NCI-H2196 treated with DMSO at 0.1 percent for 48 hours (cell line): ENCODE measurements around the gene PIK3AP1.

Source experiments
- DNase-seq: peaks from one replicate; lab custom pipeline; 2025; ENCODE audit not compliant: unreplicated experiment; lab: John Stamatoyannopoulos, UW

Gene PIK3AP1

DNA sequence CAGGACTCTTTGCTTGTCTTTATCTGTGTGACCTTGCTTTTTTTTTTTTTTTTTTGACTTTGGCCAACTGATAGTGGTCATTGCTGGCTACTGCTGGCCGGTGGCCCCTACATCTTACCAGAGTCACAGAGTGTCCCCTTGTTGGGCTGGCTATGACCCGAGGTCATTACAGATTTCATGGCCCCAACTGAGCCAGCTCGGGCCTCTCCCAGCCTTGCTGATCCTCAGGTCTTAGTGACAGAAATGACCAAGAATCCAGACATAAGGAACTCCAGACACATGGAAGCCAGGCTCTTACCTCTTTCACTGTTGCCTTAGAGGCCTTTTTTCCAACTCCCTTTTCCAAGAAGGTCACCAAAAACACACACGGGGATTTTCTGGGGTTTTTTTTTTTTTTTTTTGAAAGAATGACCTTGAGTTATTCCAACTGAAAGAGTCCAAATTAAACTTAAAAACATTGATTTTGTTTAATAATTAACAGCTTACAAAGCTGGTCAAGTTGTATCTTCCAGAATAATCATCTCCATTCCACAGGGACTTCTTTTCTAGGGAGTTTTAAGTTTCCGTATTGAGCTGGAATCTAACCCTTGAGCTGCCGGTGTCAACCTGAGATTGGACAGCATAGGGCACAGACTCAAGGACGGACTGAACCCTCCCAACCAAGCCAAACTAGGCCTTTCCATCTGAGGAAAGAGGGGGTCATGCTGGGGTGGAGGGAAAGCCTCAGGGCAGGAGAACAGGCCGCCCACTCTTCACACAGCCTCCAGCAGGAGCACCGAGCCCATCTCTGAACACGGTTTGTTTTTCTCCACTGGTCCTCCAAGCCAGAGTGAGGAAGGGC is 43.8 kb downstream of the PIK3AP1 start:
- no peak for DNase-seq

DNA sequence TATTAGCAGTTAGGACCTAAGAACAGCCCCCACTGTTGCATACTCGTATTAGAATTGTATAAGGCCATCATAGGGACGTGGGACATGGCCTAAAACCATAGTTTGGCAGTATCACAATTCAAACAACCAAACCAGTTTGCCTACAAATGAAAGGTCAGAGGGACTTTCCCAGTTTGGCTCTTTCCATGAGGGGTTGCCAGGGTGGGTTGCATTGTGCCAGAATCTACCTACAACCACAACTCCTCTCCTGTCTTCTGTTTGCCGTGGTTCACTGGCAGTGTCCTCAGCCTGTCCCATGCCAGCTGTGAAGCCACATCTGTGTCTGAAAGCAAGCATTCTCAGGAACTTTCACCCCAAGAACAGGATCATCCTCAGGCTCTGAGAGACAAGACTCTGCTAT is 44.5 kb downstream of the PIK3AP1 start:
- DNase-seq, result no peak

DNA sequence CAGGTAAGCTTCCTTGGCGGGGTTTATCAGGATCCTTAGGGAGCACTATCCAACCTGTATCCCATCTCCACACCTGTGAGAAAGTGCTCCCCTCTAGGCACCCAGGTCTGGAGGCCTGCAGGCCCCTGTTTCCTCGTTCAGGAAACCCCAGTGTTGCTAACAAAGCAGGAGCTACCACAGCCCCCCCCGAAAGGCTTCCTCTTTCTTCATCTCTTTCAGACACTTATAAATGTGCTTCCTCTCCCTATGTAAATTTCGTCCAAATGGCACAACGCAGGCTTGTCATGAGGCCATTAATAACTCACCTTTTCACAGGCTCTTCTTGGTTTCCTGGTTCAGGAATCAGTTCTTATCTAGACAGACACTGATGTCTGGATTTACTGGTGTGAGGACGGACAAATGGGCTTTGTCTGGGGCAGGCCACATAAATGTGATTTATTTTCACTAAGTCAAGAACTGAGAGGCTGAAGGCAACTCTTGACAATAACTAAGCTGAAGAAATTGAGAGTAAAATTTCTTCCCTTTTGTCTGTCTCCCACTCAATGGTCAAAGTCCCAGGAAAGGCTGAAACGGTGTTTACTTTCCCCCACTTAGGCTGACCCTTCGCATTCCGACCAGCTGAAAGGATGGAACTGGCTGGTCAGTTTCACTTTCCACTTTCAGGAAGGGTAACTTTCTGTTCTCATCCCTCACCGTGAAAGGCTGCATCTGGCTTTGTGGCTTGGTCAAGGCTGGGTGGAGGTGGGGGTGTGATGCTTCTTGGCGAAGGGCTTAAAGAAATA is 46.8 kb downstream of the PIK3AP1 start:
- no peak for DNase-seq

DNA sequence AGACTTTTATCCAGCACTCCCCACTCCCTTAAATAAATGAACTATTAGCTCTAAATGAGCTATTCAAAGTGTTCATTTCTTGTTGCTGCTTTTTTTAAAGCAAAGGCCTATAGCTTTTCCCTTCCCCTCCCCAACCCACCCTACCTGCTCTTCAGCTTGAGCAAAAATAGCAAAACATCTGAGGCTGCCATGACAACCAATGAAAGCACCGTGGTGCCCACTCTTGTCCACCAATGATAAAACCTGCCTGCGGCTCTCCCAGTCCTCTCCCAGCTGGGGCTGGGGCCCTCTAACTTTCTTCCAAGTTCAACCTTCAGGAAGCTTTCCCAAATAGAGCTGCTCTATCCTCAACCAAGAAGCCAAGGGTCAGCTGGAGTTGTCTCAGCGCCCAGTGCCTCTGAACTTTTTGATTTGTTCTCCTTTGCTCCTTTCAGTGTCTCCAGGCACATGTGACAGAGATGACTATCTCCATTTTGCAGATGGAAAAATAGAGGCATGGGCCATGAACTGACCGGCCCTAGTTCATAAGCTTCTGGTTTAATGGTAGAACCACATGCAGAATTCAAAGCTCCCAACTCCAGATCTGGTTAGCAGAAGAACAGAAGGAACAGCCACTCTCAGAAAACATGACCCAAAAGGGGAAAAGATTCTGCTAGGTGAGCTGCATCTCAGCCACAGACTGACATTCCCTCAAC is 47.7 kb downstream of the PIK3AP1 start:
- no peak for DNase-seq

DNA sequence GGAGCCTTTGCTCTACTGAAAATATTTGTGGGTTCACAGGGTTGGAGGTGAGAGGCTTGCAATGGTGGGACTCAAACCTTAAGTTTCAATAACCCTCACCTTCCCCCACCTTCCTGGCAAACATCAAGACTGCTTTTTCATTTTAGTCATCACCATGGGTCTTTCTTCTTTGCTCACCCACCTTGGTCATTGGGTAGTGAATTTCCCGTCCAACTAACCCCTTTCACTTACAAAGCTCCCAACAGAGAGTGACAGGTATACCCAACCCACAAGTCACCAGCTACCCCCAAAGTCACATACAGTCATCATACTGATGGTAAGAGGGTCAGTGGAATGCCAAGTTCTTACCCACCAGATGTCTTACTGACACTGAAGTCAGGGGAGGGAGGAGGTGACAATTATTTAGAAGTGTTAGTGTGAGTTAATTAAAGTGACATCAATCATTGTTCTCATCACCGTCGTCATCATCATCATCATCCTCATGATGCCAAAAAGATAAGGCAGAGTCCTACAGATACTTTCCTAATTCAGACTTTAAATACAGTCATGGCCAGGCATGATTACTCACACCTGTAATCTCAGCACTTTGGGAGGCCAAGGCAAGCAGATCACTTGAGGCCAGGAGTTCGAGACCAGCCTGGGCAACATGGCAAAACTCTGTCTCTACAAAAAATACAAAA is 49.0 kb downstream of the PIK3AP1 start:
- no peak for DNase-seq

DNA sequence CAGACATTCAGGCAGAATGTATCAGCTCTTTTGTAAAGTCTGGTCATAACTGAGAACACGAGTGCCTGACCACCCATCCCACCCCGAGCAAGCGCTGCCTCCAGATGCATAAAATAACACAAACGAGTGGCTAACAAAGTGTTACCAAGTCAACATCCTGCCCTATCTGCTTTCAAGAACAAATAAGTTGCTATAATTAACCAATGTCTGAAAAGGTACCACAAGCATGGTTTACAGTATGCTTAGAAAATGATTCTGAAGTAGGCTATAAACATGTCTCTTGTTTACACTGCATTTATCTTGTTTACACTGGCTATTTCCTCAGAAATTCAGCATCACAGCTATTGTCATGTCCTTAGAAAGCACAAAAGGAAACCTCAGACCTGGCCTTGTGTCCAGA is 49.5 kb downstream of the PIK3AP1 start:
- peak; percentile 36 for DNase-seq

DNA sequence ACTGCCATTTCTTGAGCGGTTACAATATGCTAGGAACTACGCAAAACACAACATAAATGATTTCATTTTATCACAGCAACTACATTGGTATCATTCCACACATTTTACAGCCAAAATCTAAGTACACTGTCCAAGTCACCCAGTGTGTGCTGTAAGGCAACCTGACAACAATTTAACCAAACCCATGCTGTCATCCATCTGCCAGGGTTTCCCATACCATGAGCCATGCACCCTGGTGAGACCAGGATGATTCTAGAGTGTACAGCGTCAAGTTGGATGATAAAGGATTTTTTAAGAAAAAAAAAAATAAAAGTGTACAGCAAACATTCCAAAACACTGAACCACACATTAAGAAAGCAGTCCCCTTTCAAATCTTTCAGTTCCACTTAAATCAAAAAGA is 52.9 kb downstream of the PIK3AP1 start:
- no peak for DNase-seq

DNA sequence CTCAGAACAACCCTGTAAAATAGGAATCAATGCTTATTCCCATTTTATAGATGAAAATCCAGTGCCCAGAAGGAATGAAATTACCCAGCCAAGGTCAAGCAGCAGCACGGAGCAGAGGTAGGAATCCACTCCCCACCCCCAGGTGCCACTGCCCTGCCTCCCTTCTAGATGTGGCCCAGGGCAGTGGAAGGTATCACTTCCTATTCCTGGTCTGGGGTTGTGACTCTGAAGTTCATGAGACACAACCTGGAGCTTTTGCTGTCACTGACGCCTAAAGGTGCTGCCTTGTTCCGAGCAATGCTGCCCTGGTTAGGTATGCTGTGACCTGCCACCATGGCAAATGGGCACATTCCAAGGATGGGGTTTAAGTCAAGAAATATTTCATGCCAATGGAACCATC is 53.6 kb downstream of the PIK3AP1 start:
- no peak for DNase-seq

DNA sequence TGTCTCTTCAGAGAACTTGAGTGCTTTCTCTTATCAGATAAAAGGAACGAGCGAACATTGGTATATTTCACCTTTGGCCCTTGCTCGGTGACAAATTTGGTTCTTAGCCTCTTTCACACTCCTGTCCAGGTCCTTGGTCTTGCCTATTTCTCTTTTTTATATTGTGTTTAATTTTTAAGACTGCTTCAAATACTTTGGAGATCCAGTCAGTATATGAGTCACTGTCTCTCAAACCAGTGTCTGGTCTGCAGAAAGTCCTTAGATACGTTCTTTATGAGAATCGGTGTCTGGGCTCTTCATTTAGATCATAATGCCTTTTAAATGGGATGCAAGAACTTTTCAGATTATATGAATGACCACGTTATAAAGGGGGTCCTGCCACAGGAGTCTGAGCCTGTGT is 55.0 kb downstream of the PIK3AP1 start:
- no peak for DNase-seq

DNA sequence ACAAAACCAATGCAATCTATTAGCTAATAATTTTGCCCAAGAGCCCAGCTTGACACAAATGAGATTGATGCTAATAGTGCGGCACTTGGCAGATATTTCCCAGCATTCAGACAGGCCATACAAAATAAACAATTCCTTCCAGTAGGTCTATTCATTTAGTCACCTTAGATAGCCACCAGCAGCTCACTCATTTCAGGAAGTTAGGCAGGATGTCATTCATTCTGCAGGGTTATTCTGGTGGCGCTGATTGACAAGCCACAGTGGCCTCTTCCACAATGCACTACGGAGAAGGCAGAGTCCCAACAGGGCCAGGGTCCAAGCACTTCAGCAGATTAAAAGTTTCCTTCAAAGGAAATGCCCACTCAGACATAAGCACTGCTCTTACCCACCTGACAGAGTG is 55.8 kb downstream of the PIK3AP1 start:
- no peak for DNase-seq

DNA sequence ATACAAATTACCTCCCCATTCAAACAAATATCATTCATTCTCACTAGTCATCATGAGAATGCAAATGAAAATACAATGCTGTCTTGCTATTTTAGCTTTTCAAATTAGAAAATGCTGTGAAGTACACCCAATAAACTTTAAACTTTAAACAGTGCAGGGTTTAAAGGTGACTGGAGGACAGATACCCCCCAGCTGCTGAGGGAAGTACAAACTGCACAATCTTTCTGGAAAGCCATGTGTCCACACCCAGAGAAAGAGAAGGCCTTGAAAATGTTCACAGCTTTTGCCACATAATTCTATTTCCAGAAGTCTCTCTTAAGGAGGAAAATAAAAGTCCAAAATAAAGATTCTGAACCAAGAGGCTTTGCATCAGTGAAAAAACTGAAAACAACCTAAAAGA is 56.5 kb downstream of the PIK3AP1 start:
- no peak for DNase-seq

DNA sequence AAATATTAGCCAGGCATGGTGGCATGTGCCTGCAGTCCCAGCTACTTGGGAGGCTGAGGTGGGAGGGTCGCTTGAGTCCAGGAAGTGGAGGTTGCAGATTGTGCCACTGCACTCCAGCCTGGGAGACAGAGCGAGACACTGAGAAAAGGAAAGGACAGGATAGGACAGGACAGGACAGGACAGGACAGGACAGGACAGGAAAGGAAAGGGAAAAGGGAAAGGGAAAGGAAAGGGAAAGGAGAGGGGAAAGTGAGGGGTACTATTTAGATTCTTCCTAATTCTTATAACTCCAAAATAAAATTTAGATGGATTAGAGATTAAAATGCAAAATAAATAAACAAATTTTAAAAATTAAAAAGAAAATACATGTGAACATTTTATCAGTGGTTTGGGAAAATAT is 58.7 kb downstream of the PIK3AP1 start:
- no peak for DNase-seq

DNA sequence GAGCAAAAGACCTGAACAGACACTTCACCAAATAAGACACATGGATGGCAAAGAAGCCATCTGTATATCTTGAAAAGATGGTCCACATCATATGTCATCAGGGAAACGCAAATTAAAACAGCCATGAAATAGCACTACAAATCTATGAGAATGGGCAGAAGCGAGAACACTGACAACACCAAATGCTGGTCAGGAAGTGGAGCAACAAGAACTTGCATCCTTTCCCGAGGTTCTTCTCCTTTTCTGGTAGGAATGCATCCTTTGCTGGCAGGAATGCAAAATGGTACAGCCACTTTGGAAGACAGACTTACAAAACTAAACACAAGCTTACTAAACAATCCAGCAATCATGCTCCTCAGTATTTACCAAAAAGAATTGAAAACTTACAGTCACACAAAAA is 60.0 kb downstream of the PIK3AP1 start:
- DNase-seq, result no peak

DNA sequence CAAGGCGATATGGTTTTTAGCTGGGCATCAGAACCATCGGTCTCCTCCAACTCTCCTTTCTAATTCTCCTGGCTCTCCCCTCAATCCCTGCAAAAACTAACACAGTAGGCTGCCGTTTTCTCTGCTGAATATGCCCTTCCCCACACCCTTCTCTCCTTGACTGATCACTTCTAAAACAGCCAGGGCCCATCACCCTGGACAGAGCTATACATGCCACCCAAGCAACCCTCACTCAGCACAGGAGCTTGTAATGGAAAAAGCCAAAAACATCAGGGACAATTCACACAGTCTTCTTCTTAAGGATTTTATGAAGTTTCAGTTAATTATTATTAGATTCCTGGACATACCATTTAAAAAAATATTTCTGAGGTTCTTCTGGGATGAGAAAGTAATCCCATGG is 61.5 kb downstream of the PIK3AP1 start:
- no peak for DNase-seq

DNA sequence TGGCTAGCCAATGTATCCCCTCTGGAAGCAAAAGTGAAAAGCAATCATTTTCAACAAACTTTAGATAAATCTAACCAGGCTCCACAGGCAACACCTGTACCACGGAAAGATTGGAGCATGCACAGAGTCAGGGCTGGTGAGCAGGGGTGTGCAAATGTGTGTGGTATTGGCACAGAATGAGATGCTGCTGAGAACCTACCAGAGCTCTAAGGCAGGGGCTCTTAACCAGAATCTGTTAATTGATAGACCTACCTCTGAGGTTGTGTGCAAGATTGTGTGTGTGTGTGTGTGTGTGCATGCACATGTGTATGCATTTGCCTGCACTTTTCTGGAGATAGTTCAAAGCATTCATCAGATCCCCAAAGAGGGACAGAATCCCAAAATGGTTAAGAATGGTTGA is 62.9 kb downstream of the PIK3AP1 start:
- DNase-seq, result no peak

DNA sequence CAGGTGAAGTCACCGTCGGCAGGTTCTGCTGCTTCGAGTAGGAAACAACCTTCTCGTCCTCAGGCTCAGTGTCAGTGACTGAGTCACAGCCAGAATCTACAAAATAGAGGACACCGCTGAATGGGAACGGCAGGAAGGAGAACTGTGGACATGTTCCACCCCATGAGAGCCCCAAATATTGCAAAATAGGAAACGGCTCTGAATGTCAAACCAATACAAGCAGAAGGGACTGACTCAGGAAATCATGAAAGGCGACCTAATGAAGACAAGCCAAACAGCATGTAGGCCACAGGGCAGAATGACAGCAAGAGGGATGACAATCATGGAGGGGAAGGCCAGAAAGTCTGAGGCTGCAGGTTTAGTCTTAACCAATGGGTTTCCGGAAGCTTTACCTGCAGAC is 63.5 kb downstream of the PIK3AP1 start:
- DNase-seq, result no peak

DNA sequence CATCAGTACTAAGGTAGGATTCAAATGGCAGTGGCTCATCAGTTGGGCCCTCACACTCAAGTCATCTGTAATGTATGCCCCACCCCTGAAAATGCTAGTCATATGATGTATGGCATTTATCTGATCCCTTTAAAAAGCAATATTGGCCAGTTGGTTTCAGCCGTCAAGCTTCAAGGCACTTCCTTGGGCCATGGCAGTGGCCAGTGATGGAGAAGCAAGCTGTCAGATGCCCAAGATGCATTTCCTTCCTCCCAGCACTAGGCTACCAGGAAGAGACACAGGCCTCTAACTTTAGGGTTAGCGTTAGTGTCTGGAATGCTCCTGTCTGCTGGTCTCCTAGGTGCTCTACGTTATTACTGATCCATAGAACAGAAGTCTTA is 64.1 kb downstream of the PIK3AP1 start:
- DNase-seq, result no peak

DNA sequence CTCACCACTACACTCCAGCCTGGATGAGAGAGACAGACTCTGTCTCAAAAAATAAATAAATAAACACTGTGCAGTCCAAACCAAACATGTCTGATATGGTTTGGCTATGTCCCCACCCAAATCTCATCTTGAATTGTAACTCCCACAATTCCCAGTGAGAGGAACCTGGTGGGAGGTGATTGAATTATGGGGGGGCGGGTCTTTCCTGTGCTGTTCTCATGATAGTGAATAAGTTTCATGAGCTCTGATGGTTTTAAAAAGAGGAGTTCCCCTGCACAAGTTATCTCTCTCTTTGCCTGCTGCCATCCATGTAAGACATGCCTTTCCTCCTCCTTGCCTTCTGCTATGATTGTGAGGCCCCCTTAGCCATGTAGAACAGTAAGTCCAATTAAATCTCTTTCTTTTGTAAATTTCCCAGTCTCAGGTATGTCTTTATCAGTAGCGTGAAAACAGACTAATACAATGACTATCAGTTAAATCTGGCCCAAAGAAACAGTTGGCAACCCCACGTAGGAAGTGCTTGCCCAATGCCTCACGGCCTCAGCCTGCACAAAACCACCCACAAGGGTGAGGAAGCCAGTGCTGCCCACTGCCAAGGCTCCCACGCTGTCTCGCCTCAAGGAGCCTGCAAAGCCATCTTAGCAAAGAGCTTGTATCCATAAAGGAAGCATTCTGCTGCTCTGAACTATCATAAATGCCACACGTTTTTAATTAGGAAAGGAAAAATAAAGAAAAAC is 64.7 kb downstream of the PIK3AP1 start:
- no peak for DNase-seq

DNA sequence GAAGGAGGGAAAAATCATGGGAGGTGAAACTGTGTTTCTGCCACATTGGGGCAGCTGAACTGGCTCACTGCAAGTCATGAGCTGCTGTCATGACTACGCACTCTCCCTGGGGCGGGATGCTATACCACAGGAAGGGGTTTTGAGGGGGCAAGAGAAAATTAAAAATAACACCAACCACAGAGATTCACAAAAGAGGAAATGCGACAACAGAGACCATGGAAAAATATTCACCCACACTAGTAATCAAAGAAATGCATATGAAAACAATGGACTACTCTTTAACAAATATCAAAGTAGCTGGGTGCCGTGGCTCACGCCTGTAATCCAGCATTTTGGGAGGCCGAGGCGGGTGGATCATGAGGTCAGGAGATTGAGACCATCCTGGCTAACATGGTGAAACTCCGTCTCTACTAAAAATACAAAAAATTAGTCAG is 68.3 kb downstream of the PIK3AP1 start:
- no peak for DNase-seq

DNA sequence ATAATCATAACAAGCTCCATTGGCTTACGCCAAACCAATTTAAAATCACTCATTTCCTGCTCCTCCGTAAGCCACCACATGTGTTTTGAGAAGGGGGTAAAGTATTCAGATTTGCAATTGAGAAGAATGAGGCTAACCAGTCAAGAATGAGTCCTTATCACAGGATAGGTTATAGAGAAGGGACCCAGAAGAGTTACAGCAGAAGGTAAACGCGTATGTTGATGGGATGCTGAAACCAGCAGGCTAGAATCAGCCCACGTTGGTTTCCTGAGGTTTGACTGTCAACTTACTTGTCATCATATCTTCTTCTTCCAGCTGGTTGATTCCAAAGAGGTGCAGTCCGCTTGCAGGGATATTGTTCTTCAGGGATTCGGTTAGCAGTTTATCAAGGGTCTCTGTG is 69.4 kb downstream of the PIK3AP1 start:
- DNase-seq, result no peak

DNA sequence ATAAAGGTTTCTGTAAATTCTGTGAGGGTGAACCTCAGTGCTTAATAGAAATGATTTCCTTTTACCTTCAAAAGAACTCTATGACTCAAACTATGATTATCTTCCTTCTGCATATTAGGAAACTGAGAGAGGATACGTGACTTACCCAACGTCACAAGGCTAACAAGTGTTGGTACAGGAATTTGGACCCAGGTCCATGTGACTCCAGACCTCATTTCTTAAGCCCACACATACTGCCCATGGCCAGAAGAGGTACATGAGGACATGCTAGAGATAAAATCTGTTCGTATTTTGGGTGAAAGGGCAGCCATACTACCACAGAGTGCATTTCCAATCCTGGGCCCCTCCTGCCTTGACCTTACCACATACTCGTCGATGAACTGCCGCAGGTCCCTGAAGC is 72.0 kb downstream of the PIK3AP1 start:
- DNase-seq, result no peak
